GM19023 (cell line): ENCODE data around the gene DCPS.
"Not testable (repeated sequence)": the region's sequence is repeated elsewhere in the genome, so short reads cannot be mapped to it uniquely, and the experiment has no call there.

ENCODE experiments used
- ATAC-seq: cut with Tn5 transposase; IDR thresholded peaks from one replicate; pipeline ENCODE4 v1.9.1; 2021; ENCODE audit warnings: mild to moderate bottlenecking, moderate library complexity; ENCODE audit not compliant: unreplicated experiment

The DCPS gene

DNA sequence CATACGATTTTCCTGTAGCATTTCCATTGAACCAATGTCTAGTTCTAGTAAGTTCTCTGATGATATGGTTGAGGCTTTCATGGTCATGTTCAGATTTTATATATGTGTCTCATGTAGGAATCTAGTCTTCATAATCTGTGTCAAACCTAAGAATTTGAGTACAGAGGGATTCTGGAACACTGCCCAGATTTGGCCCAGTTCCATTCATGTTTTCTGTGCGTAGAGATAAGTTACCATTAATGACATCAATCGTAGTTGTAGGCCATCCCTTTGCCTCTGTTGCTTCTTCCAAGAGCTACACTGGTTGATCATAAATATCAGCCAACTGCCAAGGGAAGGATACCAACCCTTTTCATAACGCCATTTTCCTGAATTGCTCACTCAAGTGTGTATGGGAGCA, 74.9 kb downstream of the DCPS start:
- no peak for ATAC-seq

DNA sequence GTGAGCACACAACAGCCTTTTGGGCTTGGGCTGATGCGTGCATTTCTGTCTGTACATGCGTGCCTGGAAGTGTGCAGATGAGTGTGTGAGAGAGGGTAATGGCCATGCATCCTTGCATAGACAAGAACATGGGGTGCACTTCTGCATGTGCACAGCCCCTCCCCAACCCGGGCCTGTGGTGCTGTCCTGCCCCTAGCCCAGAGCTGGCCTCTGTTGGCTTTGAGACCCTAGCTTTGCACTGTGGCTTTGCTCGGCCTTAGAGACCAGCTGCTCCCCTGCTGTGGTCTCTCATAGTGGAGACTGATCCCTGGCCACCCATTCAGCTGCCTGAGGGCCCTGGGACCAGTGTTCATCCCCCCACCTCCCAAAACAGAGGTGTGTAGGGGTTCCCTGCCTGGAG, 77.0 kb downstream of the DCPS start:
- ATAC-seq = no peak

DNA sequence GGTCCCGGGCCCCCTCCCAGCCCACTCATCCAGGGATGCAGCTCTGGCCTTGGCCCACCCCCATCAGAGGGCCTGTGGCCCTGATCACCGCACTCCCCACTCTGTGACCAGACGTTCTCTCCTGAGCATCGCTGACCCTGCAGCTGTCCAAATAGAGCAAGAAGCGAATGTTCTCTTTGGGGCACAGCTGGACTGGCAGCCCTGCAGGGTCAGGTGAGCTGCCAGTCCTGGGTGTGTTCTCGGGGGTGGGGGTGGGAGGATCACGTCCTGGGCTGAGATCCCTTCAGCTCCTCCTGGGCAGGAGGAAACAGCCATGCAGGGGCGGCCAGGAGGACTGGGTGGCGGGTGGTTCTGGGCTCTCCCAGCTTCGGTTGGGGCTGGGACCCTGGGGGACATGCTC, 78.1 kb downstream of the DCPS start:
- ATAC-seq = not testable (repeated sequence)

DNA sequence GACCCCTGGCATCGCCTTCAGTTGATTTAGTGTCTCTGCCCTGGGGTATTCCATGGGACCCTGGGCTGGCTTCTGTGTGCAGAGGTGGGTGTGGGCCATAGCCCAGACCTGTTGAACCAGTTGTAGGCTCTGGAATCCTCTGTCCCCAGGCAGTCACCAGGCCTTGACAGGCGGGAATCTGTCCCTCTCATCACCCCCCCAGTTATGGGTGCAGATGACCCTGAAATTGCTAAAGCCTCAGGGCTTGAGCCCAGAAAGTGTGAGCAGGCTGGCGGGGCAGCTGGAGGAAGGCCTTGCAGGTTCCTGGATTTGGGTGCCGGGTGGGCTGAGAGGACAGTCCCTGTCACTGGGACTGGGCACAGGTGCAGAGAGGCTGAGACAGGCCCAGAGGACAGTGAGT, 78.8 kb downstream of the DCPS start:
- ATAC-seq = not testable (repeated sequence)

DNA sequence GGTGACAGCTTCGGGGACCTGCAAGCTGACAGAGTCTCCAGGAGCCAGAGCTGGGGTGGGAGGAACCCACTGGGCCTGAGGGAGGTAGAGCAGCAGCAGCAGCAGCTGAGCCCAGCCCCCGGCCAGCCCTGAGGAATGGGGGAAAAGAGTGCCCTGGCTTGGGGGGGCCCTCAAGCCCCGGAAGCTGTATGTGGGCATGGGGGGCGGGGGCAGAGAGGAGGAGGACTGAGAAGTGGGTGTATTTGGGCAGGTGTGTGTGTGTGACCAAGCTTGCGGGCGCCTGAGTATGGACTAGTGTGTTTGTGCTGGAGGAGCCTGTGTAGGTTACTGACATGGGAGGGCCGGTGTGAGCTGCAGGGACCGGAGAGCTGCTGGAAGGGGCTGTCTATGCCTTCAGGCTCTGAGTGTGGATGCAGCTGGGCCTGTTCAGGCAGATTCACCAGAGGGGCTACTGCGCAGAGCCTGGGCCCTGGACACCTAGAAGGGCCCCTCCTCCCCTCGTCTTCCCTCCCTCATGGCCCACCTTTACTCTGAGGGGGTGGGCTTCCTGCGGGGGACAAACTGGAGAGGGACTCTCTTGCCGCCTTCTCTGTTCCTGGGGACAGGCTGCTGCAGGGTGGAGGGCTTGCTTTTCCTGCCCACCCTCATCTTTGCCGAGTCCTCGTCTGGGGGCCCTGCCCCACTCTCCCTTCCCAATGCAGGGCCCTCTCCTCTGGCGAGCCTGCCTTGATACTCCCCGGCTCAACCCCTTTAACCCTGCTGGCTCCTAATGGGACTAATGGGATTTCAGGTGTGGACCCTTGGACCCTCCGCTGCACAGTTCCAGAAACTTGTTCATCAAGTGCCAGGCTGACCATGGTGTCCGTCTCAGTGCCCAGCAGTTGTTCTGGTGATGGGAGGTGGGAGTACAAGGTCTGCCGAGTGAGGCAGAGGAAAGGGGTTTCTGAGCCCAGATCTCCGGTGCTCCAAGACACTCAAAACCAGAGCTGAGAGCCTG, 79.8 kb downstream of the DCPS start:
- no peak for ATAC-seq

DNA sequence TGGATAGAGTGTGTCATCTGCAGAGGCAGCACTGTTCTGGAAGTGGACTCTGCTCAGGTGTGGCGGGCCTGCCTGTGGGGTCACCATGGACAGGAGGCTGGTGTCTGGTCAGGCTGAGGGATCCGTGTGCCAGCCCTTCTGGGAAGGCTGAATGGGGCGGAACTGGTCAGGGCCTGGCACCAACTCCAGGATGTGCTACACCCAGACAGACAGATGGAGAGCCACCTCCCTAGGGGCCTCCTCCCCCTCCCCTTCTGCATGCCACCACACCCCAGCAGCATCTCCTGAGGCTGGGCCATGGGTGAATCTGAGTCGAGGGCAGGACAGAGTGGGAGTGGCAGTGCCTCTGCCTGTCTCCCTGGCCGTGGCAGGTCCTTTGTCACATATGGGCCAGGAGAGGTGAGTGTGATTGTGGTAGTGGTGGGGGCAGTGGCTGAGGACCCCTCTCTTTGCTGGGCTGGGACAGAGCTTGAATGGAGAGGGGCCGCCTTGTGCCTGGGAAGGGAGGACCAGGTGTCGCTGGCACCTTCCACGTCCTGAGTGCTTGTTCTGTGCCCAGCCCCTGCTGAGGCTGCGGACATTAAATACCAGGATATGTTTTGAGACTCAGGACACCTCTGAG, 80.7 kb downstream of the DCPS start:
- no peak for ATAC-seq

DNA sequence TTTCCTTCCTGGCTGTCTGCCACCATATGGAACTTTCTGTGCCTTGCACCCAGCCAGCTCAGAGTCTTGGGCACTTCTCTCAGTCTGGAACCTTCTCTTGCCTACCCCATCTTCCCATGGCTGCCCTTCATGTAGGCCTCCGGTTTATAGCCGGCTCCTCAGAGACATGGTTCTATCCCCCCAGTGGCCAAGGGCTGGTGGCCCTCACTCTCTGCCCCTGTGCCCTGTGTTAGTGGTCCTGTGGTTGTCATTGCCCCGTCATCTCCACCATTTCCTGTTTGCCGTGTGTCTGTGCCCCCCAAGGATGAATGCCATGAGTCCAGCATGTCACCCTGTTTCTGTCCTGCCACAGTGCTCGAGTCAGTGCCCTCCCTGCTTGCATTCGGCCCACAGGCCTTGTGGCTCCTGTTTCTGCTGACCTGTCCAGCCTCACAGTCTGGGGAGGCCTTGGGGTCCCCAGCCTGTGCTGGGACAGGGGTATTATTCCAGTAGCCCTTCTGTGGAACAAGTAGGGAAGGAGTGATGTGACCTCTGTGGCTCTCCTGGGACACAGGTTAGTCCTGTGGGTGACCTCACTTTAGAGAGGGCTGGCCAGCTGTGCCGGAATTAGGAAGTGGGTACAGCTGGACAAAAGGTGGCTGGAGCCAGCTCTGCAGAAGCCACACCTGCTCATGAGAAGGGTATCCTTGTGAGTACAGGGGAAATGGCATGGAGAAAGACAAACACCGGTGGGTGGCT, 82.3 kb downstream of the DCPS start:
- no peak for ATAC-seq

DNA sequence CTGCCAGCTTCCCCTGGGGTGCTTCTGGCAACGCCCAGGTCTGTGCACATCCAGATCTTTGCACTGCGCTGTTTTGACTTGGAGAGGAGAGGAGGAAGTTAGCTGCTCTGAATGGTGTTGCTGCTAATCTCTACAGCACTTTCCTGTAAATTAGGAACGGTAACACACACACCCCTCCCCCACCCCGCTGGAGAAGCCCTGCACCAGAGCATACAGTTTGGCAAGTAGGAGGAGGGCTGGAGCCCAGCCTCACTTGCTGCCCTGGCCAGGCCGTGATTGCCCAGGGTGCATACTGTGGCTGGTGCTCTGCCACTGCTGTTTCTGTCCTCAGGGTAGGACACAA, 82.8 kb downstream of the DCPS start:
- not testable (repeated sequence) for ATAC-seq

DNA sequence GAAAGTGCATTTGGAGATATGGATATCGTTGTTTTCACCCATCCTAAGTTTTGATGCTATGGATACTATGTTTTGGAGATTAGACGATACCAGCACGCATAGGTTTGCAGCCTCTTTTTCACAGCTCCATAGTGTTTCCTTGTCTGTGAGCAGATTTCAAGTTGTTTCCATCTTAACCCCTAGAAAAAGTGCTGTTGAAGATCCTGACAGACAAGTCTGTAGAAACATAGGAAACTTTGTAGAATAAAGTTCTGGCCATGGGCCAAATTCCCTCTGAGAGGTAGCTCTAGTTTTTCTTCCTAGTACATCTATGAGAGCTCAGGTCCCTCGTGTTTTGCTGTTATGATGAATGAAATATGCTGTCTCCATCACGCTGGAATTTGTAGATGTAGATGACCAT, 84.0 kb downstream of the DCPS start:
- ATAC-seq = no peak

DNA sequence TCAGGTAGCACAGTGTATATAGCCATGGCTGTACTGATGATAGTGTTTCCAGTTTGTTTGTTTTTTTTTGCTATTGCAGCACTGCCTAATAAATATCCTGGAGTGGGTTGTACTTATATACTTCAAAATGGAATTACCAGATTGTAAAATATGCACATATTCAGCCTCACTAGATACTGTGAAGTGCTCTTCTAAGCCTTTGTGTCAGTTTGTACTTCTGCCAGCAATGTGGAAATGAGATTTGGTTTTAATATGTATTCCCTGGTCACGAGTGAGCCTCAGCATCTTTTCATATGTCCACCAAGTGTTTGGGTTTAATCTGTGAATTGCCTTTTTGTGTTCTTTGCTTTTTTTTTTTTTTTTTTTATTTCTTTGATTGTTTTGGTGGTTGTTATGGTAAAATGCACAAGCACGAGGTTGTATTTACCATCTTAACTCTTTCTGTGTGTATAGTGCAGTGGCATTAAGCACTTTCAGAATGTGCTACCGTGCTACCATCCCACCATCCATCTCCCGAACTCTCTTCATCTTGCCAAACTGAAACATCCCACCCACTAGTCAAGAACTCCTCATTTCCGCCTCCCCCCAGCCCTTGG, 86.5 kb downstream of the DCPS start:
- no peak for ATAC-seq

DNA sequence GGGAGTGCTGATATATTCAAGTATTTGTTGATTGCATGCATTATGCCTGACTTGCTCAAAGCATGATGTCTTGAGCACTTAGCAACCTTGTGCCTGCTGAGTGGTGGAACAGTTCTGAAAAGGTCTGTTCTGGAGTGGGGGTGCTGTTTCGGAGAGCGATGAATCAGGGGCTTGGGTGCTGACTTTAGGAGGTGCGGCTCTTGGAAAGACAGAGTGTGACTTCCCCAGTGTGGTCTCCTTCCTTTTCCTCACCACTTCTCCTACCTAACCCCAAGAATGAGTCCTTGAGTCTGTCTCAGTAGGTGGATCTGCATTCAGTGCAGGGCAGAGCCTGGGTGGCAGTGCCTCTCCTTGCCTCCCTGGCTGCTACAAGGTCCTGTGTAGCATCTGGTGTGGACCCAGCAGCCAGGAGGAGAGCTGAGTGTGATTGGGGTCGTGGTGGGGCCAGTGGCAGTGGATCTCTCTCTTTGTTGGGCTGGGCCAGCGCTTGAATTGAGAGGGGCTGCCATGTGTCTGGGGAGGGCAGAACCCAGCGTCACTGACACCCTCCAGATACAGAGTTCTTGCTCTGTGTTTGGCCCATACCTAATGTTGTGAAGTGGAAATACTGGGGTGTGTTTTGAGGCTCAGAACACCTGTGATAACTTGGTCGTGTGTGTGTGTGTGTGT, 87.6 kb downstream of the DCPS start:
- no peak for ATAC-seq

DNA sequence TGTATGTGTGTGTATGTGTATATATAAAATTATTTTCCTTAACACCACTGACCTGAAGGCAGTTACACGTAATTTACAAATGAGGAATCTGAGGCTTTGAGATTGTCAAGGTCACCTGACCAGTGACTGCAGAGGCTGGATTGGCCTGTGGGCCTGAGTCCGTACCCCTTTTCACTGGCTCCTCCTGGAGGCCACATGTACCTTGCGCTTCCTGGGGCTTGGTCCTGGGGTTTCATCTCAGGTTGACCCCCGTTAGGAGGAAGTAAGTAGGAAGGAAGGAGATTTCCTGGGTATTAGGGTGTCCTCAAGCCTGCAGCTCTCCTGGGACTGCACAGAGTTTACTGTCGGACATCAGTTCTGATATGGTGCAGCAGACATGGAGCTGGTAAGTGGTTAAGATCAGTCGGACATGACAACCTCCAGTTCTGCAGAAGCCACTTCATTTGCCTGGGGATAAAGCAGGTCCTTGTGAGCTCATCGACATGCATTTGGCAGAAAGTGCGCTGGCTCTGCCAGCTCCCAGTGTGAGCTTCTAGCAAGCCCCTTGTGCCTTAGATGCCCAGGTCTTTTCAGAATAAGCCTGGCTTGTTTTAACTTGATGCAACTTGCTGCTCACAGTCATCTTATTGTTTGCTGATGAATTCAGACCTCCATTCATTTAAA, 88.2 kb downstream of the DCPS start:
- peak; percentile 71 for ATAC-seq

DNA sequence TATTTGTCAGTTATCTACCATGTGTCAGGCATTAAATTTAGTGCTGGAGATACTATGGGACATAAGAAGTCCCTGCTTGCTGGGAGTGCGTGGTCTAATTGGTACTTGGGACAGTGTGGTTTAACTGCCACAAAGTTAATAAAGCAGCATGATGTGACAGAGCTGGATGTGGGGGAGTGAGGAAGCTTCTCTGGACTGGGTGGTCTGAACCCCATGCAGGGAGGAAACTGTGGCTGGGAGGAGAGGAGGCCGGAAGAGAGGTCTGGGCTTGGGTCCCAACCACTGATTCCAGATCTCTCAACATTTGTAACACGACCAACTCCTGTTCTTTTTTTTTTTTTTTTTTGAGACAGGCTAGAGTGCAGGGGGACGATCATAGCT, 88.8 kb downstream of the DCPS start:
- no peak for ATAC-seq

DNA sequence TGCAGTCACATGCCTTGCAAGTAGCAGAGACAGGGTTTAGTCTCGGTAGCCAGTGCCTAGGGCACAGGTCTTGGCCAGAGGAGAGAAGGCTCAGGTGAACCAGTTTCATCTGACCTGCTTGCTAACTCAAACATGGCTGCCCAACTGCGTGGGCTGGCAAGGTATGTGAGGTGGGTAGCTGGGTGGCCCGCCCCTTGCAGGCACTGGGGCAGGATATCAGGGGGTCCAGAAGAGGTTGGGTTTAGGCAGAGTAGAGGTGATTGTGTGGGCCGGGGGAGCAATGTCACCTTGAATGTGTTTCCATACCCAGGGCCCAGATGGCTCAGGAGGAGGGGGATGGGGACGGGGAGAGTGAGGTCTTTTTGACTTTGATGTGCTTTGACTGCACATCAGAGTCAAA, 89.3 kb downstream of the DCPS start:
- ATAC-seq = no peak

DNA sequence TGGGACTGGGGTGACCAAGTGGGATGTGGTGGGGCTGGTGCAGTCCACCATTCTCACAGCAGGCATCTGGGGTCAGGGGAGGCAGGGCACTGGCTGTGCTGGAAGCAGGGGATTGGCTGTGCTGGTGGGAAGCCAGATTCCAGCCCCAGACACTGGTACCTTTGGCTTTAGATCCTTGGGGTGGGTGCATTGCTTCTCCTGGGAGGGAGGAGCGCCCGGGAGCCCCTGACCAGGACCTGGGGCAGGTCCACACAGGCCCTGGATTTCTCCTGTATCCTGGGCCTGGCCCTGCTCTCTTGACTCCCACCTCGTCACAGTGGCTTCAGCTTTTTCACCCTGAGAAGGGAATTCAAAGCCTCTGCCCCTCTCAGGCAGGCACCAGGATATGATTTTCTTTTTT, 90.2 kb downstream of the DCPS start:
- ATAC-seq = no peak

DNA sequence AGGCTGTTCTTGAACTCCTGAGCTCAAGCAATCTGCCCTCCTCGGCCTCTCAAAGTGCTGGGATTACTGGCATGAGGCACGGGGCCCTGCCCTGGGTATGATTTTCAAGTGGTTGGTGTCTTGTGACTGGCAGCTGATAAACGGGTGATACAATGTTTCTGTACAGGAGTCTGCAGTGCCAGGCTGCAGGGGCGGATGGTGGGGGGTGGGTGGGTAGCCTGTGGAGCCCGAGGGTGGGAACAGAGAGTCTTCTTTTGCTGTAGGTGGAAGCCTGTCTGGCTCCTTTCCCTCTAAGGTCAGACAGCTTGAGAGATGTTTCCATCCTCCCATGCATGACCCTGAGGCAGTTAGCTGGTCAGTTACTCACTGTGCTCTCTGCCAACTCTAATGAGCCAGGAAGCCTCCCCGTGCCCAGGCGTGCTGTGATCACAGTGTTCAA, 90.8 kb downstream of the DCPS start:
- ATAC-seq = not testable (repeated sequence)
